GM18861 (cell line): ENCODE measurements around the gene SERPINE2.
A peak's percentile ranks its signal among the peaks of the same experiment; 100 is the strongest.
"Not testable (repeated sequence)": the region's sequence is repeated elsewhere in the genome, so short reads cannot be mapped to it uniquely, and the experiment has no call there.

Experiments
- ATAC-seq: cut with Tn5 transposase; IDR thresholded peaks from one replicate; pipeline ENCODE4 v1.9.1; 2021; ENCODE audit not compliant: unreplicated experiment

SERPINE2 gene

DNA sequence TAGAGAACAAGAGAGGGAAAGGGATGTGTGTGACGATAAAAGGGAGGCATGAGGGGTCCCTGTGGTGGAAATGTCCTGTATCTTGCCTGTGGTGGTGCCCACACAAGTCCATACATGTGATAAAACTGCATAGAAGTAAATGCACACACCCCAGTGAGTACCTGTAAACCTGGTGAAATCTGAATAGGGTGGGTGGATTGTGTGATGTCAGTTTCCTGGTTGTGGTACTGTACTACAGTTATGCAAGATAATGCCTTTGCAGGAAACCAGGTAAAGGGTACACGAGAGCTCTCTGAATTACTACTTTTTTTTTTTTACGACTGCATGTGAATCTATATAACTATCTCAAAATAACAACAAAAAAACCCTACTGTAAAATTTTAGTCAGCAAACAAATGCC is 22.1 kb downstream of the SERPINE2 start:
- ATAC-seq = no peak

DNA sequence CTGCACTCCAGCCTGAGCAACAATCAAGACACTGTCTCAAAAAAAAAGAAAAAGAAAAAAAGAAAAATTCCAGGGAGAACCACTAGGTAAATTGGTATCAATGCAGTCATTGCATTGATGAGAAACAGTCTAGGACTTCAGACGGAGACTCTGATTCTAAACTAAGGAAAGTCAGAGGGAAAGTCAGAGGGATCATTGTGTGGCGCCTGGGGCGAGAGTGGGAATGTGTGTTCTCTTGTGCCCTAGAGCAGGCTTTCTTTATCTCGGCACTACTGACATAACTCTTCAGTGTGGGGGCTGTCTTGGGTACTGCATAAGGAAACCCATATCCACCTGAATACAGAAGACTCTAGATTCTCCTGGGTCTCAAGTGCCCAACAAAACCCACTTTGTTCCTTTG is 24.8 kb downstream of the SERPINE2 start:
- no peak for ATAC-seq

DNA sequence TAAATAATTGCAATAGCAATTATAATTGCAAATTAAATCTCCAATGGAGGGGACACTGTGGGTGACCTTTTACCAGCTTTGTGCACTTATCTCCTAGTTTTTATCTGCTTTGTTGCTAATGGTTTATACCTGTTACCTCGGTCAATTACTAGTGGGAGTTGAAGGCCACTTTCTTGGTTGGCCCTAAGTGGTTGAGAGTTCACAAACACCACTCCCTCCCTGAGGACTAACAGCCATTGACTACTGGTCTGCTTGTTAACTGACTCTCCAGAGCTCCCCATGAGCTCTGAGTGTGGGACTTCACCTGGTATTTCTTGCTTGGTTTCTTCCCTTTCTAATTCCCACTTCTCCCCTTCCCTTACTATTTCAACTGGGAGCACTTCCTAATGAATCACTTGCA is 27.2 kb downstream of the SERPINE2 start:
- no peak for ATAC-seq

DNA sequence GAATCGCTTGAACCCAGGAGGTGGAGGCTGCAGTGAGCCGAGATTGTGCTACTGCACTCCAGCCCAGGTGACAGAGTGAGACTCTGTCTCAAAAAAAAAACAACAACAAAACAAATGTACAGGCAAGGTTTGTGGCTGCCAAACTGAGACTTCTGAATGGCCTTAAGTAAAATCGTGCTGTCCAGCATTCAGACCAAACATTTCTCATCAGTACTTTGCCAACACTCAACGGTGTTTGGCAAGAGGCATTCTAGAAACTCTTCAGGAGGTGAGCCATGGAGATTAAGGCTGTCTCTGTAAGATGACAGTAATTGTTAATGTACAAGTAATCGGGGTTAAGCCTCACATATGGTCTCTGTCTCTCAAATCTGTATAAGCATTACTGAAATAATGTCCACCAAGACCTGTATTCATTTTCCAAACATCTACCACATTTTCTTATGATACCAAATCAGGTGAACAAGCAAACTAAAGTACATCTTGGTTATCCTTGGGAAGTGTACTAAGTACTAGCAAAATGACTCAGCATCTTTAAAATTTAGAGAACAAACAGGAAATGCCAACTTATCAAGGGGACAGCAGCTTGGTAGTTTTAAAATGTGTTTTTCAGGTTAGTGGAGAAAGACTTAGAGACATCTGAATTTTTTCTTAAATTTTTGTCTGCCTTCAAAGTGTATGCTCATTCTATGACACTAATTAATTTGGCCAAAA is 29.3 kb downstream of the SERPINE2 start:
- no peak for ATAC-seq

DNA sequence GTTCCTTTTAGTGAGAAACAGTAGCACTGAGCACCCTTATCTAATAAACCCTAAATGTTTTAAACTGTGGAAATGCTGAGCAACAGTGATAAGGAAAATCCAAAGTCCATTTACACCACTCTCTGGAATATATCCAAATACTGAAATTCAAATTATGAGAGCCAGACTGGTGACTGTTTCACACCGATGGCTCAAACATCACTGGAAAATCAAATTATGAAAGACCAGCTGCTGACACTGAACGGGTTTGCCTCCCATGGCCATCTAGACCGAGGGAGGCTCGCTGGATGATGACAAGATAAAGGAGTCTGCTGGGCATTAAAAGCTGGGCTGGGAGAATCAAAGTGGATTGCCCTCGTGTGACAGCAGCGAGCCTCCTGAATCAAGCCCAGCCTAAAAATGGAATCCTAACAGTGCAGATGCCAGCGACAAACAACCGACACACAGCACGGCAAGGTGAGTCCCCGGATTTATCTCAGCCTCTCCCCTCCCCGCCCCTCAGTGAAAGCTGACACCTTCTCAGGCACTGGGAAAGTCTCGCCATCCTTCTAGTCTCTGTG is 30.3 kb downstream of the SERPINE2 start:
- ATAC-seq = no peak

DNA sequence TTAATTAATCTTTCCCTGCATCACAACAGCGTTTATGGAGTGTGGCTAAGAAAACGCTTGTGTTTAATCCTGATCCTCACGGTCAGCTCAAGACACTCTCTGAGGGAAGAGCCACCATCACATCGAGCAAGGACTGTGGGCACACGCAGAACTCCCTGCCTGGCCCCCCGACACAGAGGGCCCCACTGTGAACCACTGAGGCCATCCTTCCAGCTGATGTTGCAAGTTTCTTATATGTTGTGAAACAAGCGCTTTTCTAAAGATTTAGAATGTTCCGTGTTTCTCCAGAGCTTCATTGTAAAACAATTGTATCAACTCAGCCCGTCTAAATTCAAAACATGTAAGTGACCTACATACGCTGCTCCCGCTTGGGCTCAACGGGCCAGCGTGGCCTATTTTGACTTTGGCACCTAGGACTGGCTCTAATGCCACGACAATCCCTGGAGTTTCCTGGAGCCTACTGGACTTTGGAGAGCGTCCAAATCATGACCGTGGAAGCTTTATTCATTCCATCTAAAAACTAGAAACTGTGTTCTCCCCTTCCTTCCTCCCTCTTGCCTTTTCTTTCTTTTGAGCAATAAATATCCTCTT is 34.9 kb downstream of the SERPINE2 start:
- ATAC-seq = no peak

DNA sequence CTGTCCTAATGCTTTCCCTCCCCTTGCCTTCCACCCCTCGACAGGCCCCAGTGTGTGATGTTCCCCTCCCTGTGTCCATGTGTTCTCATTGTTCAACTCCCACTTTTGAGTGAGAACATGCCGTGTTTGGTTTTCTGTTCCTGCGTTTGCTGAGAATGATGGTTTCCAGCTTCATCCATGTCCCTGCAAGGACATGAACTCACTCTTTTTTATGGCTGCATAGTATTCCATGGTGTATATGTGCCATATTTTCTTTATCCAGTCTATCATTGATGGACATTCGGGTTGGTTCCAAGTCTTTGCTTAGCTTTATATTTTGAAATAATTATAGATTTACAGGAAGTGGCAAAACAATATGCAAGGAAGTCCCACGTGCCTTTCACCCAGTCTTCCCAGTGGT is 38.4 kb downstream of the SERPINE2 start:
- ATAC-seq = not testable (repeated sequence)

DNA sequence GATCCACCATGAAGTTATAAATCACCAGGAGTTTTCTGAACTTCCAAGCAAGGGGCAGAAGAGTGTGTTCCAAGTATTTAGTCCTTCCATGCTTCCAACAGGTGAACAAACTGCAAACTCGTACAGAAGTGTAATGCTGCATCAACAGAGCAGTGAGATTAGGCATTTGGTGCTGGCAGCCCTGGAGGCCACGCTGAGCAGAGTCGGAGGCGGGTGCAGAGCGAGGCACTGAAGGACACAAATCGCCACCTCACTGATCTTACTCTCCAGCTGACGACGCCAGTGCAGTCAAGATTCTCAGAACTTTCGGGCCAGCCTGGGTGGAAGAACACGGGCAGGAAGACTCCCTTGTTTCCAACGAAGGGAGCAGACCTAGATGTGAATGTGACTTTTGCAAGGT is 39.2 kb downstream of the SERPINE2 start:
- no peak for ATAC-seq

DNA sequence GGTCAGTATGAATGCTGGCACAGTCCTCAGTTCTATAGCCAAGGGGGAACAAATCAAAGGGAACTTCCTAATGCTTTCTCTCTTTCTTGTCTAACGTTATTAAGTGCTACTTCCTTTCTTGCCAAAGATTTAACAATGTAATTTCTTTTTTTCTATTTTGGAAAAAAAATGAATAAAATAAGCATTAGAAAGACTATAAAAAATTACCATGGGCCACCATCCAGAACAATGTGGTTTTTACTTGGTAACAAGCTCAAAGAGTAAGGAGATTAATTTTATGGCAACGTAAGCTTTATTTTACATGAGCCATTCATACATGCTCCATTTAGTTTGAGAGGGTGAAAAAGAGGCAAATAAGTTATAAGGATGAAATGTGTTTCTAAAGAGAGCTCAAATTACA is 40.1 kb downstream of the SERPINE2 start:
- no peak for ATAC-seq

DNA sequence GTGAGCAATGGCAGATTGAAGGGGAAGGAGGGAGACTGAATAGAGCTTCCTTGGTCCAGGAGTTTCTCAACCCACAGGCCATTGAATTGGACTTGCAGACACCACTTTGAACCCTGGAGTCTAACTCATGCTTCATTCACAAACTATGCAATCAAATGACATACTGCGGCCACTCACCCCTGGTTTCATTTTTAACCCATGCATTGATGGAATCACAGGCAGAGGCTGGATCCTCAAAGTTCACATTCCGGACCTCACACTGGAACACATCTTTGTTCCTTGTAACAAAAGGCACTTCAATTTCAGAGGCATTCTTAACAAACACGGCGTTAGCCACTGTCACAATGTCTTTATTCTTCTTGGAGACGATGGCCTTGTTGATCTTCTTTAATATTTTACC is 41.1 kb downstream of the SERPINE2 start:
- no peak for ATAC-seq

DNA sequence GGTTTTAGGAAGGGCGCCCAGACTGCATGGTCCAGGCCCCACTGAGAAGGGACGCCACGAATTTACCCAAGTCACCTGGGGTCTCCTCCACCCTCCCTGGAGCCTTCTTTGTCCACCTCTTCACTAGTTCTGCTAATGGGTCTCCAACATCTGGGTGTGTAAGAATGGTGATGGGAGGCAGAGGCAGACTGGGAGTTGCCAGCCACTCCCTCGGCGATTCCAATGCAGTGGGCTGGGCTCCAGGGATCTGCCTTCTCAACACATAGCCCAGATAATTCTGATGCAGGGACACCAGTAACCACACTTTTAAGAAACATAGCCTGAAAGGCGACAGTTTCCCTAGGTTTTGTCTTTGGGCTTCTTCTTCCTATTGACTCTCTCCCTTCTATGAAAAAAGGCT is 42.7 kb downstream of the SERPINE2 start:
- ATAC-seq = no peak

DNA sequence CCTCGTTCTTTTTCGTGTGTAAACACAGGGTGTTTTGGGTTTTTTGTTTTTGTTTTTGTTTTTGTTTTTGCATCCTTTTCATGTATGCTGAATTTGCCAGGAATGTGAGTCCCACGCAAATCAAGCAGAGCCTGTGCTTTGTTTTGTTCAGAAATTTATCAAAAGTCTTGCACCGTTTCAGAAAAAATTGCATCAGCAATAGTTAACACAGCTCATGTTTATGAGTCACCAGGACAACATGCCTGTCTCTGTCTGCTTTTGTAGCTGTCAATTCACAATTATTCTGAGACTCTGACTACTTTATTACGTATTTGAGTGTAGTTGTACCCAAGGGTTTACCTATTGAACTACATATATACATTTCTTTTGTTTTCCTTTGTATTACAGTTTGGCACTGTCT is 43.5 kb downstream of the SERPINE2 start:
- ATAC-seq = no peak

DNA sequence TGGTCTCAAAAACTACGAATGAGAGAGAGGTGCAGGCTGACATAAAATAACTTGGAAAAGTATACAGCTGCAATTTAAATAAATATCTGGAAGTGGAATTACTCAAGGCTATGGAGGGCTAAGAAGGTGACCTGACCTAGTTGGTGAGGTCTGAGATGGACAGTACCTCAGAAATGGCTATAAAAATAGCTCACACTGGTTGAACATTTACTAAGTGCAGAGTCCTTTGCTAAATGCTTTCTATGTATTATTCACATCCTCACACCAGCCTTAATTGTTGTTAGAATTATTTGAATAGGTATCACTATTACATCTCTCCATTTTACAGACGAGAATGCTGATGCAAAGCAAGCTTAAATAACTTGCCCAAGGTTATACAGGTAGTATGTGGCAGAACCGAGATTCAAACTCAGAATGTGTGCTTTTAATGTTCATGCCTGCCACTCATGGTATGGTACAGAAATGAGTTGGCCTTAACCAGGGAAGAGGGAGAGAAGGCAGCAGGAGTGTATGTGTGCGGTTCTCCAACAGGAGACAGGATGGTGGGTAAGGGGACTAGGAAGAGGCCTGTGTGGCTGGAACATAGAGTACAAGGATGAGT is 44.4 kb downstream of the SERPINE2 start:
- no peak for ATAC-seq

DNA sequence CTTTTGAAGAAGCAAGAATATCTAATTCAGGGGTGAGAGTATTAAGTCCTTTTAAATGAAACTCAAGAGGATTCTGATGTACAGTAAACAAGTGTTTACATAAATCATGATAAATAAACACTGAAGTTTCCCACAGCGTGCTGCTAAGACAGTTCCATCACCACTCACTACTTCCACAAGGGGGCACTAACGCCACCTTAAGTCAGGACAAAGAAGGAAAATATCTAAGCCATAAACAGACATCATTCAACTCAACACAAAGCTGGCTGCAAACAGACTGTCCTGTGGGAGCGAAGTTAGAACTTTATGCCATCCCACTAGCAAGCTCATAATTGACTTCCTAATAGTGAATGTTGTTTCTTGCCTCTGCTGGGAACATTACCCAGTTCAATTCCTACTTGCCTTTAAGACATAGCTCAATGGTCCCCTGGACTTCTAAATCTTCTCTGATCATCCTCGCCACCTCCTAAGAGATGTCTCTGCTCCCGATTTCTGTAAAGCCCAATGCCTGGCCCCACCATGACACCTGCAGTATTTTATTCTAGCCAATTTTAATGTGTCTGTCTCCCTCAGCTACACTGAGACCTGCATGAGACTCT is 45.4 kb downstream of the SERPINE2 start:
- peak; percentile 73 for ATAC-seq

DNA sequence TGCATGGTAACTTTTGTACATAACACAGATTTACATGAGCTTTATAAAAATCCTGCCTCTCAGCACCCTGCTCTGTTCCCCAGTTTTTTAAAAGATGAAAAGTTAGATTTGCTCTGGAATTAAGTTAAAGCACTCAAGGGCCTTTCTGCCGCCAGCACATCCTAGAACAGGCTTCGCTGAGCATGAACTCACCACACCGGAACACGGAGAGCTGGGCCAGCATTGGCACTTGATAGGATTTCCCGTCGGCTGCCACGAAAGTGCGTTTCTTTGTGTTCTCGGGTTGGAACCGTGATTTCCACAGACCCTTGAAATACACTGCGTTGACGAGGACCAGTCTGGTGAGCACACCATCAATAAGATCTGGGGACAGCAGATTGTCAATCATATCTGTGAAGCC is 47.5 kb downstream of the SERPINE2 start:
- no peak for ATAC-seq

DNA sequence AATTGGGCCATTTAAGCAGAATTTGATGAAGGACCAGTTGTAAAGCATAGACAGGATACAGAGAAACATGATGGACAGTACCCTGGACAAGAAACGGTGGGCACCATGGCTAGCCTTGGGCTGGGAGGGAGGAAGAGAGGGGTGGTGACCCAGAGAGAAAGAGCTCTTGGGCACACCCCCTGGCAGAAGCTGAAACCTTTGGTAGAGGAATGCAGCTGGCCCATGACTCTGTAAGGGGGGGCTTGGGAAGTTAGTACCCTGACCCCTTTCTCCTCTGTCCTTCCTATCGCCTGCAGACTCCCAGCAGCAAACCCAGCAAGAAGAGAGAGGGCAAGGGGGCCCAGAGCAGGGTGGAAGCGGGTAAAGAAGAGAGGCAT is 49.2 kb downstream of the SERPINE2 start:
- no peak for ATAC-seq

DNA sequence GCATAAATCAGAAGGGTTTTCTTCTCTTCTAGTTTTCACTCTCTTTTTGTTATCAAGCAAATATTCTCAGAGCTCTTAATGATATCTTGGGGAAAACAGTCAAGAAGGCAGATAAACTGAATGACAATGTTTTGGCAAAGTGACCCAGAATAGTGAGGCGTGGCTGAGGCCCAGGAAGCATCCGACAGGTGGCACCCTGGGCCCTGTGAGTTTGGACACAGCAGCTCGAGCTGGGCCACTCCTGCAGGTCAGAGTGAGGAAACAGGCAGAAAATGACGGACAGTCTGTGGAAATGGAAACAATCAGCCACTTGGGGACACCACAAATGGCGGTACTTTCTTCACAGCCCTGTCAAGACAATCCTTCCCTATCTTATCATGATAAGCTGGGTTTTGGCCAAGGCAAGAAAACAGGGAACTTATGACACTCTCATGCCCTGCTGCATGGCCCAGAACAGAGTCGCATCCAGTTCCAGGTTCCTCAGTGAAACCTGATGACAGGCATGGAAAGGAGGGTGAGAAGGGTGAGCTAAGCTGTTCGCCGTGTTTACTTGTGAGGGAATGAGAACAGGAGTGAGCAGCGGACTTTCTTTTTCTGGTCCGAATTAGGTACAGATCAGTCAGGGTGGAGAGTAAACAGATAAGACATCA is 49.8 kb downstream of the SERPINE2 start:
- no peak for ATAC-seq

DNA sequence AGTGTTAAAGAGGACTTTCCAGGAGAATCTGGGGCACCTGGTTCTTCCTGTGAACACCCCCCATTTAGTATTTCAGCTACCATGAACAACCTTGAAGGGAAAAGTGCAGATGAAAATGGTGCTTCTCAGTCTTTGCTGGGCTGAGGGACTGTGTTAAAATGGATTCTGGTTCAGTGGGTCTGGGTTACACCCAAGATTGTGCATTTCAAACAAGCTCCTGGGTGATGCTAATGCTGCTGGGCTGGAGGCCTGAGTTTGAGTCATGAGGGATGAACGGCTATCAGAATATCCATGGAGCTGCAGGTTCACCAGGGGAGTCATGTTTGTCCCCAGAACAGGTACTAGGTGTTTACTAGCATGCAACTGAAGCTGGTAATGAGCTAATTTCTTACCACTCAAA is 57.8 kb downstream of the SERPINE2 start:
- no peak for ATAC-seq

DNA sequence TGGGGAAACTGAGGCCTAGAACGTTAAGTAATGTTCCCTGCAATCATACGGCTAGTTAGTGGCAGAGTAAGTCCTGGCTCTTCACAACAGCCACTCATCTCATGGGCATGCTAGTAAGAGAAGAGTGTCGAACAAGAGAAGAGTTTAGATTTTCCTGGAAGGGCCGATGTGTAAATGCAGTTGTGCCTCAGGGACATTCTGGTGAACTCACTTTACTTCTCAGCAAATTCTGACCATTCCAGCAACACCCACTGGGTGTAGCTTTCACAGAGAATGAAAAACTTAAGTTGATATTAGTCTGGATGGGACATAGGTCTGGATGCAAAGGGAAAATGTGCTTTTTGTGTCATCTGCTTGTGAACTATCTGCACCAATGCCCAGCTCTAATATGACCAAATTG is 58.3 kb downstream of the SERPINE2 start:
- no peak for ATAC-seq

DNA sequence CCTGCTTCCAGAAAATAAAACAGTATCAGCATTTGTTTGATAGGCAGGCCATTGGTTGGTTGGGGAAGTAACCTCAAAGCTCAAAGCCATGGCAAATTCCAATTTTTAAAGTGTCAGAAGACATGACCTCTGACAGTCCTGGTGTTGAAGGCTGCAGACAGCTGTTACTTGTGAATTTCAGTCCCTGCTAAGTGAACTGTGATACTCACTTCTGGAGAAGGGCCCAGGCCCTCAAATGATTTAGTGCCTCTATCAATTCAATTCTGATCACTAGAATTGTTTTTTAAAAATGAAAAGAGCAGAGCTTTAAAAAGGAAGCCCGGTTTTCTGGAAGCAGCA is 58.7 kb downstream of the SERPINE2 start:
- no peak for ATAC-seq

DNA sequence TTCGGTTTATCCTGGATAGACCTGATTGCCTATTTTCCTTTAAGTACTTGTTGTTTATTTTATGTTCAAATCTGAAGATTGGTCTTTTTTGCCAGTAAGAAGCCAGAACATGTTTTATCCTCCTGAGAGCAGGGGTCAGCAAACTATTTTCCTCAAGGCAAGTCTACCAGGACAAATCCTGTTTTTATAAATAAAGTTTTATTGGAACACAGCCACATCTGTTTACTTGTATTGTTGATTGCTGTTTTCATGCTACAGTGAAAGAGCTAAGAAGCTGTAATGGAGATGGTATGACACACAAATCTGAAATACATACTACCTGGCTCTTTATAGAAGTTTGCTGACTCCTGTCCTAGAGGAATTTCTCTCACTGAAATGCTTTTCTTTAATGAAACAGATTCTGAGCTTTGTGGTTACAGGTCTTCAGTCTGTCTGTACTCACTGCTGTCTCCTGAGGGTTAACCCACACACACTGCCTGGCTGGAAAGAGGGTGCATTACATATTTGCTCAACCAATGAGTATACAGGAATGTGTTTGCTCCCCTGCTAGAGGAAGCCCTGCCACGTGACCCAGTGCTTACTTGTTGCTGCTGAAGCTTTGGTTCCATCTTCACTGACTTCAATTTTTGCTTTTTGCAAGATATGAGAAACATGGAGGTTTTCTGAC is 59.2 kb downstream of the SERPINE2 start:
- ATAC-seq = no peak
